ES-I3 (cell line): Measurements from ENCODE around the gene SRD5A3.

Experiments used
- H3K36me3 ChIP-seq: 2 replicates; pipeline ENCODE4 v1.6.1; 2013; ENCODE audit warnings: mild to moderate bottlenecking, low read length, control low read depth, moderate library complexity; ENCODE audit not compliant: insufficient read depth
- H3K4me1 ChIP-seq: 2 replicates; pipeline ENCODE4 v1.6.1; 2013; ENCODE audit warnings: mild to moderate bottlenecking, control low read depth, low read length; ENCODE audit not compliant: insufficient read depth
- H3K9ac ChIP-seq: 2 replicates; pipeline ENCODE4 v1.6.1; 2013; ENCODE audit warnings: low read depth, mild to moderate bottlenecking, low read length, moderate library complexity
- H3K9me3 ChIP-seq: 2 replicates; pipeline ENCODE4 v1.6.1; 2013; ENCODE audit warnings: mild to moderate bottlenecking, low read length, moderate library complexity; ENCODE audit not compliant: control insufficient read depth, insufficient read depth

The SRD5A3 gene

DNA sequence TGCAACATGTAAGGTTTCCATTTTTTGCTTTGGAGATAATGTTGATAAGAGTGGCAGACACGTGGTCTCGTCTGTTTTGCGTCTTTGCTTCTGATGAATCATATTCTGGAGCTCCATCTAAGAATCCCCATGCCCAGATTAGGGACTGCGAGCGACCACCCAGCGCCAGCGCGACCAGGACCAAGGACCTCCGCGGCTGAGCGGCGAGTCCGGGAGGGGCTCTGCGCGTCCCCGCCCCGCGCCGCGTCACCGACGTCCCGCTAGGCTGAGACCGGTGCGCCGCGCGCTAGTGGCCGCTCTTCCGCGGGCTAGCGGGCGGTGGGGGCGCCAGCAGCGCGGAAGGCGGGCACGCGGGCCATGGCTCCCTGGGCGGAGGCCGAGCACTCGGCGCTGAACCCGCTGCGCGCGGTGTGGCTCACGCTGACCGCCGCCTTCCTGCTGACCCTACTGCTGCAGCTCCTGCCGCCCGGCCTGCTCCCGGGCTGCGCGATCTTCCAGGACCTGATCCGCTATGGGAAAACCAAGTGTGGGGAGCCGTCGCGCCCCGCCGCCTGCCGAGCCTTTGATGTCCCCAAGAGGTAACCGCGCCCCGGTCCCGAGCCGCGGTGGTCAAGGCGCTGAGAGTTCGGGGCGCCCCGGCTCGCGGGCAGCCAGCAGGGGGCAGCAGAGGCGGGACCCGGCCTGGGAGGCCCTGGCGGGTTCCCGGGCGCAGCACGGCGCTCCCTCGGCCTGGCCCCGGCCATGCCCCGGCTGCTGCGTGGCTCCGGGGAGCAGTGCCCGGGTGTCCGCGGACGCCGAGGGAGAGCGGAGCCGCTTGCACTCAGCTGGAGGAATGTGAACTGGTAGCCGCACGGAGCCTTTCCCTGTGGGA is at the start of gene SRD5A3:
Gene SRD5A3 (plus strand): TSS at position 263 of the 871 bp plus-strand sequence. CDS start 95 bp downstream, at position 358.
- Histone ChIP-seq H3K36me3 (no peaks in the 10 kb centered on the region), H3K4me1 (0 out of 2 replicates have a peak, but pooled peaks cover 3% of the 10 kb centered on the region), H3K9ac (peak within 1 kb of the TSS; percentile 90), H3K9me3 (no peaks in the 10 kb centered on the region)

DNA sequence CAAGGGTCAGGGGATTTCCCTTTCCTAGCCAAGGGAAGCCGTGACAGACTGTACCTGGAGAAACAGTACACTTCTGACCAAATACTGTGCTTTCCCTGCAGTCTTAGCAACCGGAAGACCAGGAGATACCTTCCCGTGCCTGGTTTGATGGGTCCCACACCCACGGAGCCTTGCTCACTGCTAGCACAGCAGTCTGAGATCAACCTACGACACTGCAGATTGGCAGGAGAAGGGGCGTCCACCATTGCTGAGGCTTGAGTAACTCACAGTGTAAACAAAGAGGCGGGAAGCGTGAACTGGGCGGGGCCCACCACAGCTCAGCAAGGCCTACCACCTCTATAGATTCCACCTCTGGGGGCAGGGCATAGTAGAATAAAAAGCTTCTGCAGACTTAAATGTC is 48.7 kb upstream of the SRD5A3 start:
- H3K4me1 ChIP-seq, result no peaks in the 10 kb centered on the region
- H3K9ac ChIP-seq, result no peak overlapping the region
- H3K9me3 ChIP-seq, result peaks cover 7% of the 10 kb centered on the region; the same call in 1 of the 2 replicates
- no peaks in the 10 kb centered on the region for H3K36me3 ChIP-seq

DNA sequence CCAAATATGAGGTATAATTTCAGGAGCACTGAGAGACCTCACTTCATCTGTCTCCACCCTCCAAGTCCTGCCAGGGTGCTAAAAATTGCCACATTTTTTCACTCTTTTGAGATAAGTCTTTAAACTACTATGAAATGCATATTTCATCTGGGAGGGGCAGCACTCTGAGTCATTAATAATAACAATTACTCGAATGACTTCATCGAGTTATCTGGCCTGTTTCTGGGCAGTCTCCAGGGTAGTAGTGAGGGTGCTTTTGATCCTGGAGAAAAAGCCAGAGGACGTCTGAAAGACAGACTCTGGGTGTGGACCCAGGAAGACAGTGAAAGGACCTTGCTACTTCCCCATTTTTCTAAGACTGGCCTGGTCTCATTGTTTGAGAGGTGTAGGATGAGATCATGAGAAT is 42.3 kb upstream of the SRD5A3 start:
- H3K9ac ChIP-seq, result no peak overlapping the region
- H3K9me3 ChIP-seq, result 0 out of 2 replicates have a peak, but pooled peaks cover under 1% of the 10 kb centered on the region
- H3K4me1 ChIP-seq, result no peaks in the 10 kb centered on the region
- no peaks in the 10 kb centered on the region for H3K36me3 ChIP-seq

DNA sequence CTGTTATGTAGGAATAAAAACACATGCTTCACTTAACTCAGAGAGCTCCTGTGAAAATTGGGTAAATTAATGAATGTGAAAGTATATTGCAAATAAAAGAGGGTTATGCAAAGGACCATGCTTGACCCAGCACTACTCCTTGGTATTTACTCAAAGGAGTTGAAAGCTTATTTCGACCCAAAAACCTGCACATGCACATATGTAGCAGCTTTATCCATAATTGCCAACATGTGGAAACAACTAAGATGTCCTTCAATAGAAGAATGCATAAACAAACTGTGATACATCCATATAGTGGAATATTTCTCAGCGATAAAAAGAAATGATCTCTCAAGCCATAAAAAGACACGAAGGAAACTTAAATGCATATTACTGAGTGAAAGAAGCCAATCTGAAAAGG is 41.7 kb upstream of the SRD5A3 start:
- no peaks in the 10 kb centered on the region for H3K4me1 ChIP-seq
- no peak overlapping the region for H3K9ac ChIP-seq
- H3K36me3 ChIP-seq, result no peaks in the 10 kb centered on the region
- no peaks in the 10 kb centered on the region for H3K9me3 ChIP-seq

DNA sequence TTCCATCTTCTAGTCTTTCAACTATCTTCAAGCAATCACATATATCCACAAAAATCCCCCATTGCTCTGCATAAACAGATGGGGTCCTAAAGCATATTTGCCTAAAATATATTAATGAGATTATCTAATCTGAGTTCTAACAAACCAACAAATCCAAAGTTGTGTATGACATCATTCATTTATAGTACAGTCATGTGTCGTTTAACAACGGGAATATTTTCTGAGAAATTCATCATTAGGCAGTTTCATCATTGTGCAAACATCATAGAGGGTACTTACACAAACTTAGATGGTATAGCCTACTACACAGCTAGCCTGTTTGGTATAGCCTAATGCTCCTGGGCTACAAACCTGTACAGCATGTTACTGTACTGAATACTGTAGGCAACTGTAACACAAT is 38.0 kb upstream of the SRD5A3 start:
- Histone ChIP-seq H3K4me1 (no peaks in the 10 kb centered on the region), H3K9me3 (no peaks in the 10 kb centered on the region), H3K36me3 (no peaks in the 10 kb centered on the region), H3K9ac (no peak overlapping the region)

DNA sequence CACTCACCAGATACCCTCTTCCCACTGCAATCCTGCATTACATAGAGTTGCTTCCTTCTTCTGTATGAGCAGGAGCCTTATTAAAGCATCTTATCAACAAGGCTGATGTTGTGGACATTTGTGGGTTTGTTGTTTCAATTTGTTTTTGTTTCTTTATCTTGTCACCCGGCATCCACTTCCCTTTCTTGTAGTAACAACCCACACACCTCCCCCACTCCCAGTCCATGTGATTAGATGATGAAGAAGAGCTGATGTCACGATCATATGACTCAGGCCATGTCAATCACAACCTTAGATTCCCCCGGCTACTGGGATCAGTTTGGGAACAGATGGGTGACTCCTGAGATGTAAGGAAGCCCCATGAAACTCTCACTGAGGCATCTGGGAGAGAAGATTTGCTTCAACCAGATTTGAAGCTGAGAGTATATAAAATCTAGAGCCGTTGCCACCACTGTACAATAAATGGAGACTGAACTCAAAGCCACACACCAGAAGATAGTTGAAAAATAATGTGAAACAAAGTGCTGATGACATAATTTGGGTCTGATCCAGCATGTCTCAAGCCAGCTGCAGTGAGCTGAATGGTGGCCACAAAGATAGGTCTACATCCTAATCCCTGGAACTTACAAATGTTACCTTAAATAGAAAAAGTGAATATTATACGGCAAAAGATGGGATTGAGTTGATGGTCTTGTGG is 34.1 kb upstream of the SRD5A3 start:
- H3K9me3 ChIP-seq, result no peaks in the 10 kb centered on the region
- no peaks in the 10 kb centered on the region for H3K36me3 ChIP-seq
- H3K9ac ChIP-seq, result no peak overlapping the region
- H3K4me1 ChIP-seq, result no peaks in the 10 kb centered on the region

DNA sequence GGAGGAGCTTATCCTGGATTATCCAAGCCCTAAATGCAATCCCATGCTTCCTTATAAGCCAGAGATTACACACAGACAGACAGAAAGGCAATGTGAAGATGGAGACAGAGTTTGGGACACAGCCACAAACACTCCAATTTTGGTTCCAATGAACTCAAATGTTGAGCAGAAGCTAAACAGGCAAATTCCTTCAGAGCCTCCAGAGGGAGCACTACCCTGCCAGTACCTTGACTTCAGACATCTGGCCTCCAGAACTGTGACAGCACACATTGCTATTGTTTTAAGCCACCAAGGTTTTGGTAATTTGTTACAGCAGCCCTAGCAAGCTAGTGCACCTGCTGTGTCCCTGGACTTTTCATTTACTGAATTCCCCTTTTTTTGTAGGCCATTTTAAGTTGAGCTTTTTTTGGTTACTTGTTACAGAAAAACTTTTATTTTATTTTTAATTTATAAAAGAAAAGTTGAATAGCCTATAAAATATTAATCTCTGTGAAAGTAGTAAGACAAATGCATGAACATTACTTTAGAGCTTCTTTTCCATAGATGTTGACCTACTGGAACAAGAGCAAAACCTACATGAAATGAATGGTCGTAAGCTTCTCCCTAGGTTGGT is 33.4 kb upstream of the SRD5A3 start:
- H3K9me3 ChIP-seq, result no peaks in the 10 kb centered on the region
- H3K9ac ChIP-seq, result no peak overlapping the region
- no peaks in the 10 kb centered on the region for H3K36me3 ChIP-seq
- no peaks in the 10 kb centered on the region for H3K4me1 ChIP-seq

DNA sequence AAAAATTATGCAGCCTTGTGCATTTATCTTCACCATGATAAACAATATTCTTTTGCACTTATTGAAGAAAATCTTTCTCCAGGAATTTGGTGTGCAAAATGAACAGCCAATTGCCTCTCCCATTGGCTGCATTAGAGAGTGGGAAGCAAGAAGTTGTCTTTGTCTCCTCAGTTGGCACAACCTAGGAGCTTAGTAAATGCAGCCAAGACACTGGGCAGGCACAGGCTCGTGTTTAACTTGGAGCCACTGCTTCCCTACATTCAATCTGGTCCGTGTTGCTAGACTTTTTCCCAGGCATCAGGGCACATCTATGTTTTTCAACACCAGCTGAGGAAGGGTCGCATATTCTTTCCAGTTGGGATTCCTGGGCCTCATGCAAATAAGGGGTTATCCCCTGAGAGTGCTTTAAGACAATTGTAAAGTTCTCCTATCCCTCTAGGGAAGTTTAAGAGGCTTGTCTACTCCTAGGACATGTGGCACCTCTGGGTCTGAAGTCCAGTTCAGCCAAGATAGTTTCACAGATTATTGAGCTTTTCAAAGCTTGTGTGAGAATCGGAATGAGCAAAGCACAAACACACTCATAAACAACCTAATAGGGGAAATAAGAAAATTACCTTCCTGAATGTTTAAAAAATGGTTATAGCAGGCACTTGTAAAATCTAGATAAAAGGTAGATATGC is 31.8 kb upstream of the SRD5A3 start:
- Histone ChIP-seq H3K4me1 (no peaks in the 10 kb centered on the region), H3K9me3 (no peaks in the 10 kb centered on the region), H3K36me3 (no peaks in the 10 kb centered on the region), H3K9ac (no peak overlapping the region)

DNA sequence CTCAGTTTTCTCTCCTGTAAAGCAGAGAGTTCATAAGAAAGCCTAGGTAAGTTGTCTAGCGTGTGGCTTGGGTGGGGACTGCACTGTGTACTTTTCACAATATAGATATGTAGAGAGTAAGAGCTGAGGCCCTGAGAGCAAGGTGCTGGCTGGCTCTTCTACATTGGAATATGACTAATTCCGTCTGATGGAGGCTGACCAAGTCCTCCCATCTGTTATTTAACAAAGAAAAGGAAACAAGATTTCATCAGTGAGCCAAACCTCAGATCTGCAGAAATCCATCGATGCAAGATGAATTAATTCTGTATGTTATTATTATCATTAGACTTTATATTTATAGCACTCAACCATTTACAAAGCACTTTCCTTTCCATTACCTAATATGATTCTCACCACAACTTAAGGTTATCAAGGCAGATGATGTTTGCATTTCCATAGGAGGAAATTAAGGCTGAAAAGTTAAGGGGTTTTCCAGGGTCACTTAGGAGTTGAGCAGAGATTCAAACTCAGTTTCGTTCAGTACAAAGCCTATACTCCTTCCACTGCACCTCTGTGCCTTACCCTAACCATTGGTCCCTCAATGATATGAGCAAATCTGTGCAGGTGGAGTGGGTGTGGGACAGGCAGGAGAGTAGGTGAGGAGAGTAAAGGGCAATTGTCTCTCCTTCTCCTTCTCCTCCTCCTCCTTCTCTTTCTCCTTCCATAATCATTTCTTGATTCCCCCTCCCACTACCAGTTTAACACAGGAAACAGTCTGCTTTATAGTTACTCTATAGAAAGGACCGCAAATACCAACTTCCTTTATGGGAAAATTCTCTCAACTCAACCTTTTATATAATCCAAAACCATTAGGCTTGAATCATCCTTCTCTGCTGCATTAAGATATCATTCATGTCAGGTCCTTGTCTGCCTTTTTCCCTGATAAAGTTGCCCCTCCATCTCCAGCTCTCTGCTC is 27.6 kb upstream of the SRD5A3 start:
- no peaks in the 10 kb centered on the region for H3K36me3 ChIP-seq

DNA sequence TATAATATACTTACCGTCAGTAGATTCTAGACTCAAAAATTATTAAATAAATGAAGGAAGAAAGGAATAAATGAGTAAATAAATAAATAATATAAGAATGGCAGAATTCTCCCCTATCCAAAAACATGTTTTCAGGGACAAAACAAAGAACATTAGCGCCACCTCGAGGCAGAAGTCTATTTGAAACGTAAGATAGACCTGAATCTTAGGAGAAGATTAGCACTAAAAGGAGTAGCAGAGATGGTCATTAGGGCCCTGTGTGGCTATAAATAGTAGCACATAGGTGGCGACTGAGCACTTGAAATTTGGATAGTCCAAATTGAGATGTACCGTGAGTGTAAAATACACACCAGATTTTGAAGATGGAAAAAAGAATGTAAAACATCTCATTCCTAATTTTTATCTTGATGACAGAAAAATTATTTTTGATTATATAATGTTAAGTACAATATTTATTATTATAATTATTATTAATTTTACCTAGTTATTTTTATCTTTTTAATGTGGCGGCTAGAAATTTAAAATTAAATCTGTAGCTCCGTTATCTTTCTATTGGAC is 24.3 kb upstream of the SRD5A3 start:
- Histone ChIP-seq H3K36me3 (no peaks in the 10 kb centered on the region), H3K9ac (no peak overlapping the region), H3K4me1 (peaks cover 20% of the 10 kb centered on the region), H3K9me3 (no peaks in the 10 kb centered on the region)

More for the DNA sequence above, 27.6 kb upstream of the SRD5A3 start:
- no peak overlapping the region for H3K9ac ChIP-seq
- no peaks in the 10 kb centered on the region for H3K9me3 ChIP-seq
- peaks cover 20% of the 10 kb centered on the region for H3K4me1 ChIP-seq

DNA sequence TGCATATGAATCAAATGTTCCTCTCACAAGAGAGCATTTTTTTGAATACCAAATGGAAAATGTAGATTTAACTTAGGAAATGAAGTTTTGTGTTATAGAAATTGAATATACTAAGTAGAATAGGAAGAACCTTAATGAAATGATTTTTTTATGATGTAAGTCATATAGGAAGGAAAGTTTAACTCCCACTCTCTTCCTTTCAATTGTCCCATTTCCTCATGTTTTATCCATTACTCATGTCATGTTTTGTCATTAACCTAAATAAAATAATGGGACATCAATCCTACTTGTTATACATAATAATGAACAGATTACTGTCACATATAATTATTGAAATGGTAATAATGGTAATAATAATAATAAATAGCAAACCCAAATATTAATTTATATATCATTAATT is 22.7 kb upstream of the SRD5A3 start:
- Histone ChIP-seq H3K9ac (no peak overlapping the region), H3K9me3 (no peaks in the 10 kb centered on the region), H3K36me3 (no peaks in the 10 kb centered on the region), H3K4me1 (peaks cover 20% of the 10 kb centered on the region)

DNA sequence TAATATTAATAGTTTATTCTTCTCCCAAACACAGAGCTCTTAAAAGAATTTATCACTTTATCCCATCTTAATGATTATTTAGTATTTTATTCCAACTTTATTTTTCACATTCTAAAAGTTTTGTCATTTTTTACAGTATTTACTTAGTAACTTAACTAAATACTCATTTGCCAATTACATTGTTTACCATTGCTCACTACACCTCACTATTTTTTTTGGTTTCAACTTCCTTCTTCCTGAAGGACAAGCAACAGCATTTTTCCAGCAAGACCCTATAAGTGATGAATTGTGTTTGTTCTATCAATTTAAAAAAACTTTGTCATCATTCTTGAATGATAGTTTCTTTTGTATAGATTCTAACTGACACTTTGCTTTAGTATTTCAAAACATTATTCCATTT is 19.4 kb upstream of the SRD5A3 start:
- H3K4me1 ChIP-seq, result peaks cover 14% of the 10 kb centered on the region
- no peaks in the 10 kb centered on the region for H3K36me3 ChIP-seq
- H3K9ac ChIP-seq, result no peak overlapping the region
- peaks cover 5% of the 10 kb centered on the region; the same call in 1 of the 2 replicates for H3K9me3 ChIP-seq

DNA sequence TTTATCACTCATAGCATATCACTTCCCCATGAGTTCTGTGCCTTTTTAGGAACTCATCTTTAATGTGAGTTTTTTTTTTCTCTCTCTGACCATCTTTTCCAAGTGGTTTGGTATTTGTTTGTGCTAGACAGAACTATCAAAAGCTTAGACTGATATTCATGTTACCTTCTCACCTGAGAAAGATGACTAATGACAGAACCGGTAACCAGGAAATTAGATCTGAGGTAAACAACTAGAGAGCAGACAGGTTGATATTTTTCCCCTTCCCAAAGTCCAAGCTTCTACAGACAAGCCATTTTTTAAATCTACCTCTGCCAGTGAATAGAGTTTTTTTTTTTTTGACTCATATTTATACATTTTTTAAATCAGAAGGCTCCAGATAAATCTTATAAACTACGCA is 17.0 kb upstream of the SRD5A3 start:
- peaks cover 5% of the 10 kb centered on the region; the same call in 1 of the 2 replicates for H3K9me3 ChIP-seq
- no peaks in the 10 kb centered on the region for H3K4me1 ChIP-seq
- no peaks in the 10 kb centered on the region for H3K36me3 ChIP-seq
- no peak overlapping the region for H3K9ac ChIP-seq
